VCaP (cell line): ENCODE data around the gene ATAD3A.

Experiments used
- H3K27ac ChIP-seq: fragments of 450-650 bp; 2 replicates; pipeline ENCODE4 v1.5.1; 2017
- CTCF ChIP-seq: fragments of 450-650 bp; conservative IDR thresholded peaks from 2 replicates; pipeline ENCODE4 v1.5.1; 2017; ENCODE audit warnings: mild to moderate bottlenecking, moderate library complexity

ATAD3A gene

GRCh38 chr1:1550591-1551432, 38.9 kb downstream of the ATAD3A start:
- 0 out of 2 replicates have a peak overlapping the region, but pooled peaks have one; percentile 15 for H3K27ac ChIP-seq

GRCh38 chr1:1551524-1552262, 39.7 kb downstream of the ATAD3A start:
- TF ChIP-seq CTCF = no peak
- H3K27ac ChIP-seq = no peak overlapping the region

More at GRCh38 chr1:1550591-1551432, 38.9 kb downstream of the ATAD3A start:
- TF ChIP-seq CTCF = peak; percentile 41

GRCh38 chr1:1552263-1552639, 40.3 kb downstream of the ATAD3A start:
- no peak overlapping the region for H3K27ac ChIP-seq
- no peak for TF ChIP-seq CTCF

GRCh38 chr1:1553821-1554494, 42.0 kb downstream of the ATAD3A start:
- TF ChIP-seq CTCF = no peak
- no peak overlapping the region for H3K27ac ChIP-seq

GRCh38 chr1:1554550-1554925, 42.6 kb downstream of the ATAD3A start:
- H3K27ac ChIP-seq = no peak overlapping the region

GRCh38 chr1:1554926-1555915, 43.3 kb downstream of the ATAD3A start:
- H3K27ac ChIP-seq = no peak overlapping the region
- TF ChIP-seq CTCF = no peak

More at GRCh38 chr1:1554550-1554925, 42.6 kb downstream of the ATAD3A start:
- TF ChIP-seq CTCF = no peak
